Liver (tissue), 9 donors: ENCODE measurements around the gene RAP2C. TPM values are rescaled to one million over a fixed set of nuclear protein-coding genes. Genes with fewer than 3 reads are reported as not detected.

ENCODE experiments used
- DNase-seq: peaks from one replicate; pipeline ENCODE4 v3.0.0-alpha.2; 2017; ENCODE audit warnings: low spot score
- H3K27ac ChIP-seq, 2 donors: one replicate each; pipeline ENCODE4 v1.7.0; 2013; ENCODE audit warnings: inconsistent platforms in 2 of 2, low read length in 2 of 2, control low read depth in 1 of 2, low read depth in 1 of 2, mild to moderate bottlenecking in 1 of 2
- H3K27me3 ChIP-seq, 4 donors: one replicate each; pipeline versions ENCODE4 v1.6.1 to v1.7.0; 2013; ENCODE audit warnings: low read length in 3 of 4, inconsistent platforms in 1 of 4, mild to moderate bottlenecking in 1 of 4, moderate library complexity in 1 of 4; ENCODE audit not compliant: control insufficient read depth in 4 of 4, insufficient read depth in 4 of 4
- H3K36me3 ChIP-seq, 4 donors: one replicate each; pipeline versions ENCODE4 v1.6.1 to v1.7.0; 2013; ENCODE audit warnings: low read length in 3 of 4, mild to moderate bottlenecking in 3 of 4, low read depth in 1 of 4, moderate library complexity in 1 of 4; ENCODE audit not compliant: control insufficient read depth in 4 of 4, insufficient read depth in 3 of 4
- H3K4me1 ChIP-seq, 4 donors: one replicate each; pipeline versions ENCODE4 v1.6.1 to v1.7.0; 2013; ENCODE audit warnings: low read length in 3 of 4, mild to moderate bottlenecking in 3 of 4, moderate library complexity in 1 of 4; ENCODE audit not compliant: control insufficient read depth in 4 of 4, insufficient read depth in 4 of 4
- H3K4me3 ChIP-seq, 3 donors: one replicate each; pipeline versions ENCODE4 v1.6.1 to v1.7.0; 2013; ENCODE audit warnings: low read length in 3 of 3, control low read depth in 1 of 3, low read depth in 1 of 3, mild to moderate bottlenecking in 1 of 3
- H3K9ac ChIP-seq, 2 donors: one replicate each; pipeline ENCODE4 v1.7.0; 2013; ENCODE audit warnings: low read length in 2 of 2, mild to moderate bottlenecking in 2 of 2, moderate library complexity in 2 of 2, control low read depth in 1 of 2, low read depth in 1 of 2
- H3K9me3 ChIP-seq, 4 donors: one replicate each; pipeline versions ENCODE4 v1.6.1 to v1.7.0; 2013; ENCODE audit warnings: low read length in 3 of 4; ENCODE audit not compliant: control insufficient read depth in 4 of 4
- EGR1 ChIP-seq, 2 donors: IDR thresholded peaks; 2 replicates each; pipeline ENCODE4 v1.6.1; 2016 to 2018; ENCODE audit warnings: antibody characterized with exemption in 2 of 2, low read depth in 2 of 2
- FOXA1 ChIP-seq: IDR thresholded peaks from 2 replicates; pipeline ENCODE4 v1.6.1; 2016; ENCODE audit warnings: antibody characterized with exemption
- FOXA2 ChIP-seq: IDR thresholded peaks from 2 replicates; pipeline ENCODE4 v1.6.1; 2016; ENCODE audit warnings: antibody characterized with exemption
- GABPA ChIP-seq, 2 donors: IDR thresholded peaks in 1 of 2; conservative IDR thresholded peaks in 1 of 2; 2 replicates each; pipeline ENCODE4 v1.6.1; 2016; ENCODE audit warnings: antibody characterized with exemption in 2 of 2, mild to moderate bottlenecking in 1 of 2, moderate library complexity in 1 of 2
- HNF4A ChIP-seq, 2 donors: conservative IDR thresholded peaks; 2 replicates each; pipeline ENCODE4 v1.6.1; 2016; ENCODE audit warnings: antibody characterized with exemption in 2 of 2, mild to moderate bottlenecking in 2 of 2
- HNF4G ChIP-seq: IDR thresholded peaks from 2 replicates; pipeline ENCODE4 v1.6.1; 2016; ENCODE audit warnings: antibody characterized with exemption
- JUND ChIP-seq, 2 donors: IDR thresholded peaks; 2 replicates each; pipeline ENCODE4 v1.6.1; 2016; ENCODE audit warnings: antibody characterized with exemption in 2 of 2
- NR2F2 ChIP-seq: IDR thresholded peaks from 2 replicates; pipeline ENCODE4 v1.6.1; 2016; ENCODE audit warnings: antibody characterized with exemption
- RAD21 ChIP-seq, 2 donors: IDR thresholded peaks; 2 replicates each; pipeline ENCODE4 v1.6.1; 2016; ENCODE audit warnings: antibody characterized with exemption in 2 of 2, mild to moderate bottlenecking in 2 of 2
- RXRA ChIP-seq, 2 donors: IDR thresholded peaks; 2 replicates each; pipeline ENCODE4 v1.6.1; 2017 to 2018; ENCODE audit warnings: antibody characterized with exemption in 2 of 2, mild to moderate bottlenecking in 1 of 2
- SP1 ChIP-seq: IDR thresholded peaks from 2 replicates; pipeline ENCODE4 v1.6.1; 2018; ENCODE audit warnings: antibody characterized with exemption, mild to moderate bottlenecking
- TAF1 ChIP-seq: conservative IDR thresholded peaks from 2 replicates; pipeline ENCODE4 v1.6.1; 2016; ENCODE audit warnings: antibody characterized with exemption, mild to moderate bottlenecking
- YY1 ChIP-seq: IDR thresholded peaks from 2 replicates; pipeline ENCODE4 v1.6.1; 2016; ENCODE audit warnings: antibody characterized with exemption, mild to moderate bottlenecking
- WGBS: extraction: QIAGEN DNeasy Blood & Tissue Kit; methylation state at CpG from one replicate; pipeline ENCODE4 v1.1.7; 2013; 5-methylcytosine and 5-hydroxymethylcytosine counted together
- polyA plus RNA-seq, 2 donors: library from polyadenylated mRNA; stranded (reverse) in 1 of 2; unstranded in 1 of 2; fragments of 200-250 nt in 1 of 2; fragments of >200 nt in 1 of 2; fragmentation: Nextera tagmentation in 1 of 2; extraction: Ambion mirVana in 1 of 2; gene quantifications; one replicate each; pipeline versions ENCODE4 v1.2.1 to v1.2.3, GENCODE V29; 2013 to 2015
- total RNA-seq, 2 donors: library from RNA; depleted of rRNA; stranded (reverse); fragments of >200 nt; gene quantifications; one replicate each; pipeline ENCODE4 v1.2.3, GENCODE V29; 2014
- TF ChIP-seq, protein P1 (sequence below): fragments of 150-350 bp; IDR thresholded peaks from 2 replicates; pipeline ENCODE4 v1.5.1; 2017; ENCODE audit warnings: improper control_type of control experiment, low read depth, low read length; ENCODE audit not compliant: missing input control
- TF ChIP-seq, protein P2 (sequence below): IDR thresholded peaks from 2 replicates; pipeline ENCODE4 v1.6.1; 2016; ENCODE audit warnings: antibody characterized with exemption, mild to moderate bottlenecking
- TF ChIP-seq, protein P3 (sequence below): IDR thresholded peaks from 2 replicates; pipeline ENCODE4 v1.6.1; 2016; ENCODE audit warnings: antibody characterized with exemption
- TF ChIP-seq, protein P4 (sequence below): IDR thresholded peaks from 2 replicates; pipeline ENCODE4 v1.6.1; 2016; ENCODE audit warnings: antibody characterized with exemption
- TF ChIP-seq, protein P5 (sequence below): IDR thresholded peaks from 2 replicates; pipeline ENCODE4 v1.6.1; 2016; ENCODE audit warnings: antibody characterized with exemption
- donor health status: healthy.
- donor health status: healthy.
- donor health status: healthy.
- donor health status: healthy.
- donor health status: healthy.

RAP2C gene
- total and polyA plus RNA-seq, 4 donors = 12.6 to 35.3 (median 19.3) TPM

DNA sequence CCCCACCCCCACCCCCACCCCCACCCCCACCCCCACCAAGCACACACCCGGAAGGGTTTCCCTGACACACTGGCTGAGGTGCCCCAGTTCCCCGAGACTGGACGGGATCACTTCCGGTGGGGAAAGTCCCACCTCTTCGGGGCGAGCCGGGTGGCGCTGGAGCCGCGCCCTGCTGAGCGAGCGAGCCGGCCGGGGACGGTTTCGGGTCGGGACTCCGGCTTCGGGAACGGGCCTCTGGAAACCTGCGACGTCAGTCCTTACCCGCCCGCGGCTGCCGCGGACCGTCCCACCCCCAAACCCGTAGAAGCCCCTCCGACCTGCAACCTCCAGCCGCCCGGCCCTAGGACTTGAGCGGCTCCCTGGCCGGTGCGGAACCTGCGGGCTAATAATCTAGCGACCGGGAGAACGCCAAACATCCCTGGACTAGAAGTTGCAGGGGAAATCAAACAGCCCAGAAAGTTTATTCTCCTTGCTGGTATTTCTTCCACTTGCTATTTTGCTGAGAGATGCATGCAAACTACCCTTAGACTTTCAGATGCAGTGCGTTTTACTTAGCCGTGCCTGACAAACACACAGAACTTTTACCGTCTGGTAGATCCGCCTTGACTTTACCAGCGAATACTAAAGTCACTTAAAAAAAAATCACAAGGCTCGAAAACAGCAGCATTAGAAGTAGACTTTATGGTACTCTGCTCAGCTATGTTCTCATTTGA is 991 bp downstream of the RAP2C start:
- peaks cover 0 to 3% (median 0%) of the 10 kb centered on the region in 4 donors for H3K36me3 ChIP-seq
- 0% methylated on average over 45 of the region's 45 CpGs for WGBS
- peak overlapping the region; percentile 75 to 86 for H3K27ac ChIP-seq
- peak; percentile 77 for DNase-seq
- H3K4me3 ChIP-seq = peak overlapping the region; percentile 46 to 86 (median 70)
- TF ChIP-seq GABPA (IDR thresholded peaks at IDR 0.05 in 1 of 2, conservative IDR thresholded peaks at IDR 0.05 in 1 of 2) = peak; percentile 73 to 86
- no peak for TF ChIP-seq JUND (IDR thresholded peaks at IDR 0.05)
- no peaks in the 10 kb centered on the region for H3K27me3 ChIP-seq
- peaks cover 1 to 28% (median 22%) of the 10 kb centered on the region in 4 donors for H3K4me1 ChIP-seq
- H3K9ac ChIP-seq = peak overlapping the region; percentile 65 to 86
- no peaks in the 10 kb centered on the region for H3K9me3 ChIP-seq

DNA sequence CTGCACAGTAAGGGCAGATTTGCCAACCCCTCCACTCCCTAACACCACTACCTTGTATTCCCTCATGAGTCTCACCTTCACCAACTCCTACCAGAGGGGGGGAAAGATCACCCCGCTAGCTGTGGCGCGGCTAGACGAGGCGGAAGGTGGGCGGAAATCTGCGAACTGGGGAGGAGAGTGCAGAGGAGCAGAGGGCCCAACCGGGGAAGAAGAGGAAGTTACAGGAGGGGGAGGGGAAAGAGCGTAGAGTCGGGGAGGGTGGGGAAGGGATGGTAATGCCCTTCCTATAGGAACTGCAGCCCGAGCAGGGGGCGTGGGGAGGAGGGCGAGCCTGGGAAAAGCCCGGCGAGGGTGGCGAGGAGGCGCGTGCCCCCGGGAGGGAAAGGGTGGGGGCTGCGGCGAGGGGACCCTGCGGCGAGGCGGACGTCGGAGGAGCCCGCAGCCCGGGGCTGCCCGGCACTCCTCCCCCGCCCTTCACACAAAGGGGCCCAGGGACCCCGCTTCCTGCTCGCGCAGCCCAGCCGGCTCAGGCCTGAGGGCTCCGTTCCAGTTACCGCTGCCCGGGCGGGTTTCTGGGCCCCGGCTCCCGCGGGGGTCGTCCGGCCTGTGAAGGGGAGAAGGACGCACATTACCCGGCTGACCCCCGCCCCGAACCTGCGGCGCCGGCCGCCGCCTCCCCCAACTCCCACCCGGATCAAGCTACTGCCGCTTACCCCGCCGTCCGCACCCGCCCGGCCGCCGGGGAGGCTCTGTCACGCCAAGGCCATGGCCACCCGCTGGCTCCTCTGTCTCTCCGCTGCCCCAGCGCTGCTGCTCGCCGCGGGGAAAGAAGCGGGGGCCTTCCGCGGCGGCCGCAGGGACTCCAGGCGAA is 1.8 kb downstream of the RAP2C start:
- Histone ChIP-seq H3K9ac (peak overlapping the region; percentile 60 to 74), H3K4me3 (peak overlapping the region; percentile 83 to 86 (median 86)), H3K4me1 (peaks cover 1 to 32% (median 27%) of the 10 kb centered on the region in 4 donors), H3K27me3 (no peaks in the 10 kb centered on the region), H3K27ac (peak overlapping the region; percentile 75 to 86), H3K9me3 (no peaks in the 10 kb centered on the region), H3K36me3 (peaks cover 0 to 3% (median 0%) of the 10 kb centered on the region in 4 donors)
- TF ChIP-seq FOXA1 (no peak), HNF4A (conservative IDR thresholded peaks at IDR 0.05) (no peak), SP1 (peak; percentile 10), TAF1 (no peak), RAD21 (IDR thresholded peaks at IDR 0.05) (no peak), GABPA (IDR thresholded peaks at IDR 0.05 in 1 of 2, conservative IDR thresholded peaks at IDR 0.05 in 1 of 2) (peak in 1 of 2 donors; percentile 51), YY1 (no peak), FOXA2 (no peak), RXRA (IDR thresholded peaks at IDR 0.05) (no peak), HNF4G (no peak), NR2F2 (no peak), EGR1 (IDR thresholded peaks at IDR 0.05; ENCODE audit: low read depth in 2 of 2) (no peak)
- TF ChIP-seq, protein P1, sequence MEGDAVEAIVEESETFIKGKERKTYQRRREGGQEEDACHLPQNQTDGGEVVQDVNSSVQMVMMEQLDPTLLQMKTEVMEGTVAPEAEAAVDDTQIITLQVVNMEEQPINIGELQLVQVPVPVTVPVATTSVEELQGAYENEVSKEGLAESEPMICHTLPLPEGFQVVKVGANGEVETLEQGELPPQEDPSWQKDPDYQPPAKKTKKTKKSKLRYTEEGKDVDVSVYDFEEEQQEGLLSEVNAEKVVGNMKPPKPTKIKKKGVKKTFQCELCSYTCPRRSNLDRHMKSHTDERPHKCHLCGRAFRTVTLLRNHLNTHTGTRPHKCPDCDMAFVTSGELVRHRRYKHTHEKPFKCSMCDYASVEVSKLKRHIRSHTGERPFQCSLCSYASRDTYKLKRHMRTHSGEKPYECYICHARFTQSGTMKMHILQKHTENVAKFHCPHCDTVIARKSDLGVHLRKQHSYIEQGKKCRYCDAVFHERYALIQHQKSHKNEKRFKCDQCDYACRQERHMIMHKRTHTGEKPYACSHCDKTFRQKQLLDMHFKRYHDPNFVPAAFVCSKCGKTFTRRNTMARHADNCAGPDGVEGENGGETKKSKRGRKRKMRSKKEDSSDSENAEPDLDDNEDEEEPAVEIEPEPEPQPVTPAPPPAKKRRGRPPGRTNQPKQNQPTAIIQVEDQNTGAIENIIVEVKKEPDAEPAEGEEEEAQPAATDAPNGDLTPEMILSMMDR = no peak
- TF ChIP-seq, protein P2, sequence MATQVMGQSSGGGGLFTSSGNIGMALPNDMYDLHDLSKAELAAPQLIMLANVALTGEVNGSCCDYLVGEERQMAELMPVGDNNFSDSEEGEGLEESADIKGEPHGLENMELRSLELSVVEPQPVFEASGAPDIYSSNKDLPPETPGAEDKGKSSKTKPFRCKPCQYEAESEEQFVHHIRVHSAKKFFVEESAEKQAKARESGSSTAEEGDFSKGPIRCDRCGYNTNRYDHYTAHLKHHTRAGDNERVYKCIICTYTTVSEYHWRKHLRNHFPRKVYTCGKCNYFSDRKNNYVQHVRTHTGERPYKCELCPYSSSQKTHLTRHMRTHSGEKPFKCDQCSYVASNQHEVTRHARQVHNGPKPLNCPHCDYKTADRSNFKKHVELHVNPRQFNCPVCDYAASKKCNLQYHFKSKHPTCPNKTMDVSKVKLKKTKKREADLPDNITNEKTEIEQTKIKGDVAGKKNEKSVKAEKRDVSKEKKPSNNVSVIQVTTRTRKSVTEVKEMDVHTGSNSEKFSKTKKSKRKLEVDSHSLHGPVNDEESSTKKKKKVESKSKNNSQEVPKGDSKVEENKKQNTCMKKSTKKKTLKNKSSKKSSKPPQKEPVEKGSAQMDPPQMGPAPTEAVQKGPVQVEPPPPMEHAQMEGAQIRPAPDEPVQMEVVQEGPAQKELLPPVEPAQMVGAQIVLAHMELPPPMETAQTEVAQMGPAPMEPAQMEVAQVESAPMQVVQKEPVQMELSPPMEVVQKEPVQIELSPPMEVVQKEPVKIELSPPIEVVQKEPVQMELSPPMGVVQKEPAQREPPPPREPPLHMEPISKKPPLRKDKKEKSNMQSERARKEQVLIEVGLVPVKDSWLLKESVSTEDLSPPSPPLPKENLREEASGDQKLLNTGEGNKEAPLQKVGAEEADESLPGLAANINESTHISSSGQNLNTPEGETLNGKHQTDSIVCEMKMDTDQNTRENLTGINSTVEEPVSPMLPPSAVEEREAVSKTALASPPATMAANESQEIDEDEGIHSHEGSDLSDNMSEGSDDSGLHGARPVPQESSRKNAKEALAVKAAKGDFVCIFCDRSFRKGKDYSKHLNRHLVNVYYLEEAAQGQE = peak; percentile 22
- TF ChIP-seq, protein P3, sequence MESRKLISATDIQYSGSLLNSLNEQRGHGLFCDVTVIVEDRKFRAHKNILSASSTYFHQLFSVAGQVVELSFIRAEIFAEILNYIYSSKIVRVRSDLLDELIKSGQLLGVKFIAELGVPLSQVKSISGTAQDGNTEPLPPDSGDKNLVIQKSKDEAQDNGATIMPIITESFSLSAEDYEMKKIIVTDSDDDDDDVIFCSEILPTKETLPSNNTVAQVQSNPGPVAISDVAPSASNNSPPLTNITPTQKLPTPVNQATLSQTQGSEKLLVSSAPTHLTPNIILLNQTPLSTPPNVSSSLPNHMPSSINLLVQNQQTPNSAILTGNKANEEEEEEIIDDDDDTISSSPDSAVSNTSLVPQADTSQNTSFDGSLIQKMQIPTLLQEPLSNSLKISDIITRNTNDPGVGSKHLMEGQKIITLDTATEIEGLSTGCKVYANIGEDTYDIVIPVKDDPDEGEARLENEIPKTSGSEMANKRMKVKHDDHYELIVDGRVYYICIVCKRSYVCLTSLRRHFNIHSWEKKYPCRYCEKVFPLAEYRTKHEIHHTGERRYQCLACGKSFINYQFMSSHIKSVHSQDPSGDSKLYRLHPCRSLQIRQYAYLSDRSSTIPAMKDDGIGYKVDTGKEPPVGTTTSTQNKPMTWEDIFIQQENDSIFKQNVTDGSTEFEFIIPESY = no peak
- TF ChIP-seq, protein P4, sequence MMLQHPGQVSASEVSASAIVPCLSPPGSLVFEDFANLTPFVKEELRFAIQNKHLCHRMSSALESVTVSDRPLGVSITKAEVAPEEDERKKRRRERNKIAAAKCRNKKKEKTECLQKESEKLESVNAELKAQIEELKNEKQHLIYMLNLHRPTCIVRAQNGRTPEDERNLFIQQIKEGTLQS = no peak
- TF ChIP-seq, protein P5, sequence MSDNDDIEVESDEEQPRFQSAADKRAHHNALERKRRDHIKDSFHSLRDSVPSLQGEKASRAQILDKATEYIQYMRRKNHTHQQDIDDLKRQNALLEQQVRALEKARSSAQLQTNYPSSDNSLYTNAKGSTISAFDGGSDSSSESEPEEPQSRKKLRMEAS = peak; percentile 32
- peak; percentile 58 for DNase-seq
- WGBS = under 1% methylated on average over 74 of the region's 74 CpGs
